Measurements from ENCODE around the gene ZNF264.

Gene ZNF264

DNA sequence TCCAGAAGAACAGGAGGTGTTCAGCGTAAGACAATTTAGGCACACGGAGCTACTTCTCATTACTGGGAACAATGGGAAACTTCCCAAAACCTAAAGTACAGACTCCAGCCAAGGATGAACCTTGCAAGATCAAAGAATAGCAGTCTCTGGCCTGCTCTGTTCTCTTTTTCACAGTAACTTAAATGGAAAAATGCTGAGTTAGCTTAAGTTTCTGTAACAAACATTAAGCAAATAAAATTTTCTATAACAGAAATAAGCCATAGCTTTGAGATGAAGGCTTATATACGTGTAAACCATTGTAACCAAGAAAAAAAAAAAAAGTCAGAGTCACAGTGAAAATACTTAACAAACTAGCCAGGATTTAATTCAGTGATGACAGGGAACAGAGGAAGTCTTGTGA, 70.7 kb downstream of the ZNF264 start:
- TF ChIP-seq, protein P1, sequence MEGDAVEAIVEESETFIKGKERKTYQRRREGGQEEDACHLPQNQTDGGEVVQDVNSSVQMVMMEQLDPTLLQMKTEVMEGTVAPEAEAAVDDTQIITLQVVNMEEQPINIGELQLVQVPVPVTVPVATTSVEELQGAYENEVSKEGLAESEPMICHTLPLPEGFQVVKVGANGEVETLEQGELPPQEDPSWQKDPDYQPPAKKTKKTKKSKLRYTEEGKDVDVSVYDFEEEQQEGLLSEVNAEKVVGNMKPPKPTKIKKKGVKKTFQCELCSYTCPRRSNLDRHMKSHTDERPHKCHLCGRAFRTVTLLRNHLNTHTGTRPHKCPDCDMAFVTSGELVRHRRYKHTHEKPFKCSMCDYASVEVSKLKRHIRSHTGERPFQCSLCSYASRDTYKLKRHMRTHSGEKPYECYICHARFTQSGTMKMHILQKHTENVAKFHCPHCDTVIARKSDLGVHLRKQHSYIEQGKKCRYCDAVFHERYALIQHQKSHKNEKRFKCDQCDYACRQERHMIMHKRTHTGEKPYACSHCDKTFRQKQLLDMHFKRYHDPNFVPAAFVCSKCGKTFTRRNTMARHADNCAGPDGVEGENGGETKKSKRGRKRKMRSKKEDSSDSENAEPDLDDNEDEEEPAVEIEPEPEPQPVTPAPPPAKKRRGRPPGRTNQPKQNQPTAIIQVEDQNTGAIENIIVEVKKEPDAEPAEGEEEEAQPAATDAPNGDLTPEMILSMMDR (IDR thresholded peaks at IDR 0.05; ENCODE audit: extremely low read depth, insufficient read depth, missing control alignments): no peak
- in situ Hi-C loops (cut with MboI; ENCODE audit: low pct_unique_long_range_greater_than_20kb, low sequenced_read_pairs, unreplicated experiment): no loop called here
- DNase-seq (ENCODE audit: low spot score): no peak

DNA sequence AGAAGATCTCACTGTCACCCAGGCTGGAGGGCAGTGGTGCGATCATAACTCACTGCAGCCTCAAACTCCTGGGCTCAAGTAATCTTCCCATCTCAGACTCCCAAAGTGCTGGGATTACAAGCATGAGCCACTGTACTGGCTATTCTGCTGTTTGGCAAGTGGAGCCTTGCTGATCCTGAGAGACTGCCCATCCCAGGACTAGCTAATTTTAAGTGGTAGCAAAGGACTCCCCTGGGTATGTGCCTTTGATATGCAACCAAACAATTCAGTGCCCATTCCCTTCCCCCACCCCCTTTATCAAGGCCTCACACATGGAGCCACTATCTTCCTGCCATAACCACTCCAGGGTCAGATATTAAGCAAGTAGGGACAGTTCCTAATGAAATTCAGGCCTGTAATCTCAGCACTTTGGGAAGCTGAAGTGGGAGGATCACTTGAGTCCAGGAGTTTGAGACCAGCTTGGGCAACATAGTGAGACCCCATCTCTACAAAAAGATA, 72.0 kb downstream of the ZNF264 start:
- DNase-seq (ENCODE audit: low spot score): no peak
- TF ChIP-seq, protein P1 (IDR thresholded peaks at IDR 0.05; ENCODE audit: extremely low read depth, insufficient read depth, missing control alignments): no peak
- in situ Hi-C loops (cut with MboI; ENCODE audit: low pct_unique_long_range_greater_than_20kb, low sequenced_read_pairs, unreplicated experiment): no loop called here

DNA sequence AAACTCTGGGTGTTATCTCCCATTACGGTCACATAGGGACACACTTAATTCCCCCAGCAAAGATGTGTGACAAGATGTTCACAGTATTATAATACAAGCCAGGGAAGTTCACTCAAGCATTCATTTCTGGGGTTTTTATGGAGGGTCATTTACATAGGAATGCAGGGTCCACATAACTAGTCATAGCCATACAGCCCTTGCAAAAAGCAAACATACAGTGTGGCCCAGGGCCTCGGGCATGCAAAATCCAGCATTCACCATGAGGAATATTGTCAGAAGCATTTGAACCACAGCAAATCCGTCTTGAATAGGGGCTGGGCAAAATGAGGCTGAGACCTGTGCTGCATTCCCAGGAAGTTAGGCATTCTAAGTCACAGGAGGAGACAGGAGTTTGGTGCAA, 76.0 kb downstream of the ZNF264 start:
- TF ChIP-seq, protein P1 (IDR thresholded peaks at IDR 0.05; ENCODE audit: extremely low read depth, insufficient read depth, missing control alignments): no peak
- in situ Hi-C loops (cut with MboI; ENCODE audit: low pct_unique_long_range_greater_than_20kb, low sequenced_read_pairs, unreplicated experiment): no loop called here
- no peak for DNase-seq (ENCODE audit: low spot score)

DNA sequence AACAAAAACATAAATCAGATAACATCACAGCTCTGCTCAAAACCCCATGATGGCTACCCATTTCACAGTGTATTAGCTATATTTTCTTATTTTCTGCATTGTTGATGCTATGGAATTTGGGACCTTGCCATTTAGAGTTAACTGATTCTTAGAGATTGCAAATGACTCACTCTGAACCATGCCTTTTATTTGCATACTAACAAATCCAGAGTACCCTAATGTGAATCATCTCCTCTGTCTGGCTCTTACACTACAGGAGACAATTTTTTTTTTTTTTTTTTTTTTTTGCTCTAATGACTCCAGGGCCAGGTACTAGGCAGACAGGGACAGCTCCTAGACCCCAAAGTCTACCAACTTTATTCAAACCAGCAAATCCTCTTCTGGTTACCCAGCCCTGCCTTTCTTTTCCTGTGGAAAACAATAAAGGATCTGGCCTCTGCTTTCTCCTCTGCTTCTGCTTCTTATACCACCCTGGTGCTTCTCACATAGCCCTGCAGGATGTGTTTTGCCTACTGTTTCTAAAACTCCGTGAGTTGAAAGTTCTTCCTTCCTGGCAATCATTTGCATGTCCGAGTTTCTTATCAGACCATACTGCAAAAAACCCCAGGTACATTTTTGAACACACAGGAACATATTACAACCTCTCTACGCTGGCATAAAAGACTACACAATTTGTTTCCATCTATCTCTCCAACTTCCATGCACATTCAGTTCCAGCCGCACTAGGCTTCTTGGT, 78.4 kb downstream of the ZNF264 start:
- in situ Hi-C loops (cut with MboI; ENCODE audit: low pct_unique_long_range_greater_than_20kb, low sequenced_read_pairs, unreplicated experiment): no loop called here
- DNase-seq (ENCODE audit: low spot score): peak; percentile 31

DNA sequence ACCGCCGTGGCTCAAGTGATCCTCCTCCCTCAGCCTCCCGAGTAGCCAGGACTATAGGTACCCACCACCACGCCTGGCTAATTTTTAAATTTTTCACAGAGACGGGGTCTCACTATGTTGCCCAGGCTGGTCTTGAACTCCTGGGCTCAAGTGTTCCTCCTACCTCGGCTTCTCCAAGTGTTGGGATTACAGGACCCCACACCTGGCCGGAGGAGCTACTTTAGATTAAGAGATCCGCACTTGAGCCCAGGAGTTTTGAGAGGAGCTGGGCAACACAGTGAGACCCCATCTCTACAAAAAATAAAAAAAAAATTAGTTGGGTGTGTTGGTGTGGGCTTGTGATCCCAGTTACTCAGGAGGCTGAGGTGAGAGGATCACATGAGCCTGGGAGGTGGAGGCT, 80.0 kb downstream of the ZNF264 start:
- TF ChIP-seq, protein P1 (IDR thresholded peaks at IDR 0.05; ENCODE audit: extremely low read depth, insufficient read depth, missing control alignments): no peak
- DNase-seq (ENCODE audit: low spot score): no peak
- in situ Hi-C loops (cut with MboI; ENCODE audit: low pct_unique_long_range_greater_than_20kb, low sequenced_read_pairs, unreplicated experiment): no loop called here

More for the DNA sequence above, 78.4 kb downstream of the ZNF264 start:
- TF ChIP-seq, protein P1 (IDR thresholded peaks at IDR 0.05; ENCODE audit: extremely low read depth, insufficient read depth, missing control alignments): no peak

Measured in GM13977 (cell line).